Vagina (tissue), 2 donors: ENCODE data around the gene MEG3. TPM values are rescaled to one million over a fixed set of nuclear protein-coding genes. Genes with fewer than 3 reads are reported as not detected.

Source experiments
- DNase-seq, 2 donors: peaks; one replicate each; pipeline ENCODE4 v3.0.0-alpha.2; 2017; ENCODE audit errors: extremely low spot score in 2 of 2
- H3K27ac ChIP-seq: fragments of 200-600 bp; sonication (generic); one replicate; pipeline ENCODE4 v1.5.1; 2019
- H3K27me3 ChIP-seq: fragments of 200-600 bp; sonication (generic); one replicate; pipeline ENCODE4 v1.5.1; 2019
- H3K36me3 ChIP-seq, 2 donors: fragments of 200-600 bp; sonication (generic); one replicate each; pipeline ENCODE4 v1.5.1; 2017 to 2019
- H3K4me1 ChIP-seq: fragments of 200-600 bp; sonication (generic); one replicate; pipeline ENCODE4 v1.5.1; 2019
- H3K4me3 ChIP-seq, 2 donors: fragments of 200-600 bp; sonication (generic); 1 replicate in 1 of 2; 2 replicates in 1 of 2; pipeline ENCODE4 v1.5.1; 2016 to 2019
- H3K9me3 ChIP-seq: fragments of 200-600 bp; sonication (generic); one replicate; pipeline ENCODE4 v1.5.1; 2019
- CTCF ChIP-seq, 3 experiments: fragments of 450-650 bp in 2 of 3; fragments of 200-600 bp in 1 of 3; sonication (generic) in 1 of 3; IDR thresholded peaks; one replicate each; pipeline ENCODE4 v1.5.1; 2017 to 2019; ENCODE audit warnings: antibody characterized with exemption in 3 of 3, mild to moderate bottlenecking in 2 of 3, moderate library complexity in 2 of 3
- POLR2A ChIP-seq, 2 donors: fragments of 450-650 bp; IDR thresholded peaks; one replicate each; pipeline ENCODE4 v1.6.1; 2017; ENCODE audit warnings: antibody characterized with exemption in 2 of 2, mild to moderate bottlenecking in 2 of 2, moderate library complexity in 2 of 2
- POLR2AphosphoS5 ChIP-seq, 2 donors: sonication (generic); formaldehyde crosslinking; IDR thresholded peaks; one replicate each; pipeline ENCODE4 v1.9.0; 2017; ENCODE audit warnings: antibody characterized with exemption in 2 of 2, mild to moderate bottlenecking in 2 of 2, low read depth in 1 of 2; ENCODE audit not compliant: insufficient read depth in 1 of 2
- intact Hi-C: fragments of 100-400 bp; cut with DNase I; formaldehyde crosslinking; loops from one replicate; pipeline ENCODE4 v1.15.1; 2023
- total RNA-seq: library from RNA; depleted of rRNA; stranded (reverse); fragments of >200 nt; gene quantifications from one replicate; pipeline ENCODE4 v1.2.3, GENCODE V29; 2016

MEG3 gene
- total RNA-seq, 1 donor from 2014 or later = 126 TPM

- Histone ChIP-seq H3K9me3 (no peaks in the 10 kb centered on the region), H3K27me3 (no peaks in the 10 kb centered on the region), H3K4me1 (peaks cover 4% of the 10 kb centered on the region), H3K27ac (peak overlapping the region; percentile 79), H3K4me3 (peak overlapping the region; percentile 43 to 46), H3K36me3 (no peaks in the 10 kb centered on the region)
- TF ChIP-seq POLR2AphosphoS5 (IDR thresholded peaks at IDR 0.05; ENCODE audit: insufficient read depth in 1 of 2, low read depth in 1 of 2) = no peak
- TF ChIP-seq POLR2A (IDR thresholded peaks at IDR 0.05) = no peak
- TF ChIP-seq CTCF (IDR thresholded peaks at IDR 0.05) = no peak
- no peak for DNase-seq
- intact Hi-C loops = no loop called here
These were observed 1.4 kb downstream of the MEG3 start for GRCh38 chr14:100827101-100828021.

GRCh38 chr14:100828031-100828769, 2.3 kb downstream of the MEG3 start:
- Histone ChIP-seq H3K27me3 (no peaks in the 10 kb centered on the region), H3K9me3 (no peaks in the 10 kb centered on the region), H3K4me3 (peak overlapping the region; percentile 43 to 46), H3K27ac (peak overlapping the region; percentile 79), H3K36me3 (no peaks in the 10 kb centered on the region), H3K4me1 (peaks cover under 1% of the 10 kb centered on the region)
- no peak for TF ChIP-seq POLR2AphosphoS5 (IDR thresholded peaks at IDR 0.05; ENCODE audit: insufficient read depth in 1 of 2, low read depth in 1 of 2)
- TF ChIP-seq CTCF (IDR thresholded peaks at IDR 0.05) = peak in 1 of 3 experiments; percentile 10
- intact Hi-C loops = no loop called here
- no peak for DNase-seq

- Histone ChIP-seq H3K27ac (no peak overlapping the region), H3K4me1 (no peaks in the 10 kb centered on the region), H3K9me3 (no peaks in the 10 kb centered on the region), H3K27me3 (no peaks in the 10 kb centered on the region), H3K4me3 (no peak overlapping the region), H3K36me3 (no peaks in the 10 kb centered on the region)
- no peak for DNase-seq
- TF ChIP-seq POLR2AphosphoS5 (IDR thresholded peaks at IDR 0.05; ENCODE audit: insufficient read depth in 1 of 2, low read depth in 1 of 2) (no peak), POLR2A (IDR thresholded peaks at IDR 0.05) (no peak), CTCF (IDR thresholded peaks at IDR 0.05) (no peak)
- intact Hi-C loops = no loop called here
These were observed 4.8 kb downstream of the MEG3 start for GRCh38 chr14:100830681-100831080.

GRCh38 chr14:100832311-100832960, 6.5 kb downstream of the MEG3 start:
- Histone ChIP-seq H3K27ac (no peak overlapping the region), H3K9me3 (no peaks in the 10 kb centered on the region), H3K4me3 (no peak overlapping the region), H3K4me1 (no peaks in the 10 kb centered on the region), H3K36me3 (no peaks in the 10 kb centered on the region), H3K27me3 (no peaks in the 10 kb centered on the region)
- no peak for TF ChIP-seq POLR2AphosphoS5 (IDR thresholded peaks at IDR 0.05; ENCODE audit: insufficient read depth in 1 of 2, low read depth in 1 of 2)
- TF ChIP-seq CTCF (IDR thresholded peaks at IDR 0.05) = no peak
- TF ChIP-seq POLR2A (IDR thresholded peaks at IDR 0.05) = no peak
- DNase-seq = no peak
- intact Hi-C loops = no loop called here
